Spleen (tissue), 11 donors: Measurements from ENCODE around the gene C2CD2L. TPM values are rescaled to one million over a fixed set of nuclear protein-coding genes. Genes with fewer than 3 reads are reported as not detected.

Experiments
- DNase-seq: peaks from one replicate; pipeline ENCODE4 v3.0.0-alpha.2; 2020
- H3K27ac ChIP-seq, 8 donors: fragments of 200-600 bp; sonication (generic) in 7 of 8; 1 replicate in 4 of 8; 2 replicates in 4 of 8; pipeline versions ENCODE4 v1.5.0 to v1.8.0; 2016 to 2021; ENCODE audit warnings: inconsistent platforms in 4 of 8, mild to moderate bottlenecking in 4 of 8, moderate library complexity in 1 of 8
- H3K27me3 ChIP-seq, 7 donors: fragments of 200-600 bp; sonication (generic) in 6 of 7; replicated peaks in 1 of 7; 1 replicate in 4 of 7; 2 replicates in 3 of 7; pipeline versions ENCODE4 v1.5.0 to v1.8.0; 2016 to 2021; ENCODE audit warnings: inconsistent platforms in 3 of 7, mild to moderate bottlenecking in 1 of 7
- H3K36me3 ChIP-seq, 6 donors: fragments of 200-600 bp; sonication (generic) in 5 of 6; 1 replicate in 4 of 6; 2 replicates in 2 of 6; pipeline versions ENCODE4 v1.5.0 to v1.8.0; 2016 to 2021; ENCODE audit warnings: inconsistent platforms in 2 of 6
- H3K4me1 ChIP-seq, 6 donors: fragments of 200-600 bp; sonication (generic) in 5 of 6; 1 replicate in 3 of 6; 2 replicates in 3 of 6; pipeline versions ENCODE4 v1.5.0 to v1.8.0; 2016 to 2021; ENCODE audit warnings: inconsistent platforms in 3 of 6
- H3K4me3 ChIP-seq, 8 donors: fragments of 200-600 bp; sonication (generic) in 7 of 8; 1 replicate in 4 of 8; 2 replicates in 4 of 8; pipeline versions ENCODE4 v1.5.0 to v1.8.0; 2016 to 2021; ENCODE audit warnings: inconsistent platforms in 4 of 8, mild to moderate bottlenecking in 4 of 8, moderate library complexity in 2 of 8
- H3K9me3 ChIP-seq, 8 donors: fragments of 200-600 bp; sonication (generic) in 7 of 8; 1 replicate in 4 of 8; 2 replicates in 4 of 8; pipeline versions ENCODE4 v1.5.0 to v1.8.0; 2016 to 2021; ENCODE audit warnings: inconsistent platforms in 4 of 8
- CTCF ChIP-seq, 11 experiments: fragments of 200-600 bp in 7 of 11; fragments of 450-650 bp in 4 of 11; sonication (generic) in 4 of 11; IDR thresholded peaks in 8 of 11; conservative IDR thresholded peaks in 3 of 11; 1 replicate in 7 of 11; 2 replicates in 4 of 11; pipeline versions ENCODE4 v1.4.0 to v1.8.0; 2016 to 2021; ENCODE audit warnings: antibody characterized with exemption in 11 of 11, inconsistent platforms in 4 of 11, mild to moderate bottlenecking in 1 of 11
- POLR2A ChIP-seq, 3 donors: fragments of 450-650 bp; IDR thresholded peaks; one replicate each; pipeline ENCODE4 v1.5.1; 2017; ENCODE audit warnings: antibody characterized with exemption in 3 of 3, mild to moderate bottlenecking in 1 of 3
- POLR2AphosphoS5 ChIP-seq, 3 donors: sonication (generic); formaldehyde crosslinking; IDR thresholded peaks; one replicate each; pipeline ENCODE4 v1.5.1; 2017; ENCODE audit warnings: antibody characterized with exemption in 3 of 3
- WGBS, 5 donors: extraction: QIAGEN DNeasy Blood & Tissue Kit in 3 of 5; methylation state at CpG; one replicate each; pipeline versions ENCODE4 v1.1.5 to v1.1.7; 2013 to 2018; 5-methylcytosine and 5-hydroxymethylcytosine counted together
- intact Hi-C: fragments of 100-400 bp; cut with DNase I; formaldehyde crosslinking; loops from one replicate; pipeline ENCODE4 v1.15.0; 2023; ENCODE audit warnings: low total_unique reads
- polyA plus RNA-seq, 3 donors: library from polyadenylated mRNA; stranded (reverse); fragments of 200-250 nt; gene quantifications; one replicate each; pipeline ENCODE4 v1.2.1, GENCODE V29; 2013
- total RNA-seq, 7 donors: library from RNA; depleted of rRNA in 3 of 7; stranded (reverse); fragments of >200 nt in 3 of 7; fragmentation: NEBNext Ultra II Directional in 4 of 7; extraction: Animal tissue kit (Norgen Biotek cat#: 25700) in 4 of 7; gene quantifications; one replicate each; pipeline versions ENCODE4 v1.1.0 to v1.2.1, GENCODE V29; 2016 to 2021
- donor health status: healthy with polysubstance abuse.
- donor health status: DM: no; HTN: no; CAD: no; lungs with moderate emphysema.
- donor health status: DM: no; HTN: no; CAD: no.
- donor health status: Bipolar disorder and iron deficiency.
- donor health status: healthy.
- donor health status: DM: no; HTN: no; CAD: no.
- donor health status: DM: yes; HTN: yes; CAD: no.

The C2CD2L gene
- total and polyA plus RNA-seq, 10 donors, result 5.8 to 19.6 (median 15.7) TPM

GRCh38 chr11:119089319-119089718 lies 17.8 kb upstream of the C2CD2L start:
- Histone ChIP-seq H3K4me3 (no peak overlapping the region), H3K36me3 (peaks cover 0 to 19% (median 0%) of the 10 kb centered on the region in 6 donors), H3K27me3 (no peaks in the 10 kb centered on the region), H3K9me3 (no peaks in the 10 kb centered on the region), H3K27ac (no peak overlapping the region), H3K4me1 (peaks cover 10 to 80% (median 43%) of the 10 kb centered on the region in 6 donors)
- no peak for TF ChIP-seq POLR2AphosphoS5 (IDR thresholded peaks at IDR 0.05)
- no peak for TF ChIP-seq CTCF (IDR thresholded peaks at IDR 0.05 in 8 of 11, conservative IDR thresholded peaks at IDR 0.05 in 3 of 11)
- no peak for TF ChIP-seq POLR2A (IDR thresholded peaks at IDR 0.05)
- DNase-seq, result no peak
- WGBS, 5 donors, result 91 to 100% (median 96%) methylated on average over 1 of the region's 1 CpG
- intact Hi-C loops, result no loop called here

DNA sequence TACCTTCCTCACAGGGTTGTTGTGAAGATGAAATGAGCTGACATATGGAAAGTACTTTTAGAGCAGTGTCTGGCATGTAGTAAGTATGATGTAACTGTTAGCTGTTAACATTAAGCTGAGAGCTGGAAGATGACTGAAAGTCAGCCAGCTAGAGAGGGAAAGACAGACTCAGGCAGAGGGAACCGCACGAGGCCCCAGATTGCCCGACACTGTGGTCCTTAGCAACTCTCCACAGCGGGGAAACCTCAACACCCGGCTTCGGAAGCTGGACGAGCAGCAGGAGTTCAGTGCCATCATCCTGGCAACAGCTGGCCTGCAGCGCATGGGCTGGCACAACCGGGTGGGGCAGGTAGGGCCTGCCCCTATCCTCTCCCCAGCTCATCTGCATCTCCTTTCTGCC lies 16.0 kb upstream of the C2CD2L start:
- Histone ChIP-seq H3K4me3 (no peak overlapping the region), H3K27ac (peak overlapping the region in 2 of 8 donors; percentile 4), H3K36me3 (peaks cover 0 to 19% (median 0%) of the 10 kb centered on the region in 6 donors), H3K9me3 (no peaks in the 10 kb centered on the region), H3K4me1 (peaks cover 14 to 76% (median 39%) of the 10 kb centered on the region in 6 donors), H3K27me3 (no peaks in the 10 kb centered on the region)
- WGBS, 5 donors, result 85 to 91% (median 88%) methylated on average over 9 of the region's 9 CpGs
- no peak for TF ChIP-seq POLR2A (IDR thresholded peaks at IDR 0.05)
- TF ChIP-seq POLR2AphosphoS5 (IDR thresholded peaks at IDR 0.05), result no peak
- intact Hi-C loops, result loop anchor here (10.0 kb wide), 1 partner anchor 104 kb away; no protein-coding TSS in a partner anchor
- no peak for DNase-seq

DNA sequence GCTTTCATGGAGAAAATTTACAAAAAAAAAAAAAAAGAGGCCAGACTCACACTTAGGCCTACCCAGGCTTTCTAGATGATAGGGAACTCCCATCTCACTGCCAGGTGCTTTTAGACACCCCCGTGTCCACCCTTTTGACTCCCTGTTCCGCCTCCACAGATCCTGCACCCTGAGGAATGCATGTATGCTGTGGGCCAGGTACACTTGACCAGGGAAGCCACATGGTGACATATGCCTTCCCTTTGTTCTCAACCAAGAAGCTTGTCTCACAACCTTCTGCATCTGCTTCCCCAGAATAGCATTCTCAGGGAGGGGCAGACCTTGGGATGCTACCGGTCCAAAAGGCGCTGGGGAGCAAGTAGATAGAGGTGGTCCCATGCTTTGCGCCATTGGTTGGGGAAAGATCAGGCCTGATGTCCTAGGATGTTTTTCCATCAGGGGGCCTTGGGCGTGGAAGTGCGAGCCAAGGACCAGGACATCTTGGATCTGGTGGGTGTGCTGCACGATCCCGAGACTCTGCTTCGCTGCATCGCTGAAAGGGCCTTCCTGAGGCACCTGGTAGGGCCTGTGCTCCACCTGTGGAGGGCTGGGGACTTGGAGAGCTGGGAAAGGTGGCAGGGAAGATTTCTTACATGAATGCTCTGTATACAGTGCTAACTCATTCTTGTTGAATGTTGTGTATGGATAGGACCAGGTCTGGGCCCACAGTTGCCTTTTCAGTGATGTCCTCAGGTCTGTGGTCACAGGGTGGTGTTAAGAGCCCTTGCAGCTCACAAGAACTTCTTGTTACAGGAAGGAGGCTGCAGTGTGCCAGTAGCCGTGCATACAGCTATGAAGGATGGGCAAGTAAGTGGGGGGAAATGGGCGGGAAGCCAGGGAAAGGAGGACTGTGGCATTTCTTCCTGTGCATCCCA lies 14.9 kb upstream of the C2CD2L start:
- DNase-seq, result no peak
- H3K4me1 ChIP-seq, result peaks cover 14 to 76% (median 40%) of the 10 kb centered on the region in 6 donors
- H3K9me3 ChIP-seq, result no peaks in the 10 kb centered on the region
- H3K4me3 ChIP-seq, result peak overlapping the region in 3 of 8 donors; percentile 0 to 83 (median 1)
- H3K36me3 ChIP-seq, result peaks cover 0 to 29% (median 8%) of the 10 kb centered on the region in 6 donors
- H3K27ac ChIP-seq, result peak overlapping the region in 3 of 8 donors; percentile 95 to 96 (median 96)
- intact Hi-C loops, result loop anchor here (10.0 kb wide), 1 partner anchor 103 kb away; no protein-coding TSS in a partner anchor
- H3K27me3 ChIP-seq, result no peaks in the 10 kb centered on the region
- no peak for TF ChIP-seq POLR2AphosphoS5 (IDR thresholded peaks at IDR 0.05)
- no peak for TF ChIP-seq POLR2A (IDR thresholded peaks at IDR 0.05)
- TF ChIP-seq CTCF (IDR thresholded peaks at IDR 0.05 in 8 of 11, conservative IDR thresholded peaks at IDR 0.05 in 3 of 11), result no peak
- WGBS, 5 donors, result 85 to 89% (median 87%) methylated on average over 13 of the region's 13 CpGs

GRCh38 chr11:119092880-119093842 lies 14.0 kb upstream of the C2CD2L start:
- Histone ChIP-seq H3K36me3 (peaks cover 0 to 38% (median 17%) of the 10 kb centered on the region in 6 donors), H3K27ac (peak overlapping the region in 7 of 8 donors; percentile 91 to 97 (median 95)), H3K27me3 (no peaks in the 10 kb centered on the region), H3K4me3 (peak overlapping the region in 7 of 8 donors; percentile 76 to 93 (median 83)), H3K4me1 (peaks cover 14 to 74% (median 40%) of the 10 kb centered on the region in 6 donors), H3K9me3 (no peaks in the 10 kb centered on the region)
- TF ChIP-seq CTCF (IDR thresholded peaks at IDR 0.05 in 8 of 11, conservative IDR thresholded peaks at IDR 0.05 in 3 of 11) (no peak), POLR2A (IDR thresholded peaks at IDR 0.05) (no peak), POLR2AphosphoS5 (IDR thresholded peaks at IDR 0.05) (no peak)
- intact Hi-C loops, result loop anchor here (10.0 kb wide), 1 partner anchor 102 kb away; no protein-coding TSS in a partner anchor
- 57 to 70% (median 61%) methylated on average over 11 to 12 of the region's 12 CpGs for WGBS, 5 donors
- no peak for DNase-seq
